ENCODE data around the gene ITPK1. TPM values are rescaled to one million over a fixed set of nuclear protein-coding genes. Genes with fewer than 3 reads are reported as not detected.

The ITPK1 gene
- total RNA-seq, 1 experiment from 2014 or later, result 88.6 TPM

DNA sequence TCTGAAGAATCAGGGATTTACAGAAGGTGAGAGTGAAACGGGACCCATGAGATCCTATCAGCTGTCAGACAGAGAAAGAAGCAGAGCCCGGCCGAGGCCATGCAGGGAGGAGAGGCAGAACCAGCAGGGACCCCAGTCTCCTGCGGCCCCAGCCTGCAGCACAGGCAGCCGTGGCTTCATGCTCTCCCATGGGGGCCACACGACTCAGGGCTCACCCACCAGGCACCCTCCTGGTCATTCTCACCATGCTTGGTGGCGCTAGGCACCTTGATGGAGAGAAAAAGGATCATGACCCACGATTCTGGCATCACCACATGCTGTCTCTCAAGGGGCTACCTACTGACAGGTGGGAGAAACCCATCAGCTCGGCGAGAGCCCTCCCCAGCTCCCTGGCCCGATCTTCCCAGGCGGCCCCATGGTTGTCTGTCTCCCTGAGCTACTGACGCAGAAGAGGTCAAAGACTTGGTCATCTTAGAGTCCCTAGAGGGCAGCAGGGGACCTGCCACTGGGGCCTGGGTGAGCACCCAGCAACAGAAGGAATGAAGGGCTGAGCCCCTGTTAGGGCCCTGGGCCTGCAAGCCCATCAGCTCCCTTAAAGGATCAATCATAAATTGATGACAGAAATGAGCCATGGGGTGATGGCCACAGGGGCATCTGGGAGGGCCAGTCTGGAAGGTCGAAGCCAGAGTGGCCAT, 58.0 kb downstream of the ITPK1 start:
- Histone ChIP-seq H3K4me3 (no peak overlapping the region), H3K9me2 (ENCODE audit: insufficient read depth) (no peaks in the 10 kb centered on the region), H2AFZ (no peak overlapping the region), H3K9me3 (ENCODE audit: insufficient read depth, low read depth) (no peaks in the 10 kb centered on the region), H3K27me3 (ENCODE audit: insufficient read depth, low read depth) (no peaks in the 10 kb centered on the region), H3K27ac (no peak overlapping the region), H3F3A (ENCODE audit: insufficient read depth, low read depth) (peaks cover 14% of the 10 kb centered on the region; the same call in 1 of the 2 replicates), H3K79me2 (ENCODE audit: low read depth) (no peaks in the 10 kb centered on the region), H4K20me1 (ENCODE audit: insufficient read depth) (no peaks in the 10 kb centered on the region), H3K4me1 (replicated peaks; ENCODE audit: insufficient read depth) (no peaks in the 10 kb centered on the region; the same call in 1 of the 2 replicates), H3K36me3 (ENCODE audit: low read depth) (no peaks in the 10 kb centered on the region), H3K4me2 (no peak overlapping the region)
- DNase-seq, result no peak
- ChIA-PET POLR2A (ENCODE audit: unreplicated experiment) (no interaction called here), CTCF (interaction anchor here (0.5 kb wide), 1 partner anchor 54 kb away, joined by 8 read pairs; no protein-coding TSS in a partner anchor)
- intact Hi-C loops (cut with micrococcal nuclease; ENCODE audit: unreplicated experiment), result no loop called here
- no TSS peak for BruUV-seq (replicated peaks)
- no peak for TF ChIP-seq EZH2 (IDR thresholded peaks at IDR 0.05; ENCODE audit: low read depth)
- TF ChIP-seq, protein P1, sequence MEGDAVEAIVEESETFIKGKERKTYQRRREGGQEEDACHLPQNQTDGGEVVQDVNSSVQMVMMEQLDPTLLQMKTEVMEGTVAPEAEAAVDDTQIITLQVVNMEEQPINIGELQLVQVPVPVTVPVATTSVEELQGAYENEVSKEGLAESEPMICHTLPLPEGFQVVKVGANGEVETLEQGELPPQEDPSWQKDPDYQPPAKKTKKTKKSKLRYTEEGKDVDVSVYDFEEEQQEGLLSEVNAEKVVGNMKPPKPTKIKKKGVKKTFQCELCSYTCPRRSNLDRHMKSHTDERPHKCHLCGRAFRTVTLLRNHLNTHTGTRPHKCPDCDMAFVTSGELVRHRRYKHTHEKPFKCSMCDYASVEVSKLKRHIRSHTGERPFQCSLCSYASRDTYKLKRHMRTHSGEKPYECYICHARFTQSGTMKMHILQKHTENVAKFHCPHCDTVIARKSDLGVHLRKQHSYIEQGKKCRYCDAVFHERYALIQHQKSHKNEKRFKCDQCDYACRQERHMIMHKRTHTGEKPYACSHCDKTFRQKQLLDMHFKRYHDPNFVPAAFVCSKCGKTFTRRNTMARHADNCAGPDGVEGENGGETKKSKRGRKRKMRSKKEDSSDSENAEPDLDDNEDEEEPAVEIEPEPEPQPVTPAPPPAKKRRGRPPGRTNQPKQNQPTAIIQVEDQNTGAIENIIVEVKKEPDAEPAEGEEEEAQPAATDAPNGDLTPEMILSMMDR (conservative IDR thresholded peaks at IDR 0.05), result no peak

DNA sequence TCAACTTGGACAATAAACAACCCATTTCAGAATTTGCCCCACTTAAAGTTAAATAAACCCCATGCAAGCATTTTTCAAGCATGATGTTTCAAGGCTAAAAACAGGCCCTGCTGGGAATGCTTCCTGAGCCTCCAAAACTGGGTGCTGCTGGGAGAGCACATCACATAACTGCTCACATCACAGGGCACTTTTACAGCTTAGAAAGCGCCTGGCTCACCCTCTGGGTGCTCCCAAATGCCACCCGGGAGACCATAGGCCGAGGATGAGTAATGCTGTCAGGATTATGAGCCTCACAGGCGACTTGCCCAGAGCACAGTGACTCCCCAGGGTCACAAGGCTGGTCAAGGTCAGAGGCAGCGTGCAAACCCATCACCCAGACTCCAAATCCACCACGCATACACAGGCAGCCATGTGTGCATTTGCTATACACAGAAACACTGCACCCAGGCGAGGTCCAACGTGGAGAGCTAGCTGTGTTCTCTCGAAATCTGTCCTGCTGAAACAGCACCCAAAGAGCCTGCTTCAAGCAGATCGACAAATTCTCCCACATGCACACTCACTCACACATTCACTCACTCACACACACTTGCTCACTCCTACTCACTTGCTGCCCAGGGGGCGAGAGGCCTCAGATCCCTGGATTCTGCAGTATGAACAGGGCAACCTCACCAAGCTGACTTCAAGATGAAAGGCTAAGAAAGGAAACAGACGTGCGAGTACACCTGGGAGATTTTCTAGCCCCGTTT, 58.7 kb downstream of the ITPK1 start:
- TF ChIP-seq EZH2 (IDR thresholded peaks at IDR 0.05; ENCODE audit: low read depth), result no peak
- TF ChIP-seq, protein P1 (conservative IDR thresholded peaks at IDR 0.05), result no peak
- POLR2A ChIA-PET (ENCODE audit: unreplicated experiment), result no interaction called here
- peaks cover 14% of the 10 kb centered on the region; the same call in 1 of the 2 replicates for H3F3A ChIP-seq (ENCODE audit: insufficient read depth, low read depth)
- H2AFZ ChIP-seq, result no peak overlapping the region
- H3K4me1 ChIP-seq (replicated peaks; ENCODE audit: insufficient read depth), result no peaks in the 10 kb centered on the region; the same call in 1 of the 2 replicates
- H3K9me3 ChIP-seq (ENCODE audit: insufficient read depth, low read depth), result no peaks in the 10 kb centered on the region
- DNase-seq, result no peak
- no peaks in the 10 kb centered on the region for H3K79me2 ChIP-seq (ENCODE audit: low read depth)
- no peak overlapping the region for H3K27ac ChIP-seq
- CTCF ChIA-PET, result no interaction called here
- no peak overlapping the region for H3K4me3 ChIP-seq
- no peaks in the 10 kb centered on the region for H4K20me1 ChIP-seq (ENCODE audit: insufficient read depth)
- H3K36me3 ChIP-seq (ENCODE audit: low read depth), result no peaks in the 10 kb centered on the region
- BruUV-seq (replicated peaks), result no TSS peak
- H3K4me2 ChIP-seq, result no peak overlapping the region
- no peaks in the 10 kb centered on the region for H3K9me2 ChIP-seq (ENCODE audit: insufficient read depth)
- H3K27me3 ChIP-seq (ENCODE audit: insufficient read depth, low read depth), result no peaks in the 10 kb centered on the region
- intact Hi-C loops (cut with micrococcal nuclease; ENCODE audit: unreplicated experiment), result no loop called here

DNA sequence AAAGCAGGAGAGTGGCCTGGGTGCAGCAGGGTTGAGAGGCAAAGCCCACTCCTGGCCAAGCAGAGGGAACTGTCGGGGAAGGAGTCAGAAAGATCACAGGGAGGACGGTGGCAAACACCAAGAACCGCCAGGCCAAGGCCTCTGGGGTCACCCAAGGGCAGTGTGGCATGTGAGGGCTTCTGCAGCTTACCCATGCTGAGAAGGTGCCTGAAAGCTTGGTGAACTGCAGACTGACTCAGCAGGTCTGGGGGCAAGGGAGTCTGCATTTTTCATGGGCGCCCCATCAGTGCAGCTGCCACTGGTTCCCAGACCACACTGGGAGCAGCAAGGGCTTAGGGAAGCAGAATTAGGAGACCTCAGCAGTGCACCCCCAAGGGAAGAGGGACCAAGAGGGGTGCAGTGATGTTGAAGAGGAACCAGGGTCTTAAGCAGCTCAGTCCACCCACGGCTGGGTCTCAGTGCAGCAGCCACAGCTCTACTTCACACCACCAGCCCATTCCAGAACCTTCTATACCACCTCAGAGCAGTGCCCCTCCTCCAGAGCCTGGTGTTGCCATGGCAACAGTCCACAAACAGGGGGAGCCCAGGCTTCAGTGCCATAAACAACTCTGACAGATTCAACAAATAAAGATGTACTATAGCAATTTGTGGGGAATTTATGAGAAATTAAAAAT, 59.4 kb downstream of the ITPK1 start:
- no TSS peak for BruUV-seq (replicated peaks)
- Histone ChIP-seq H3K27ac (no peak overlapping the region), H3K9me3 (ENCODE audit: insufficient read depth, low read depth) (no peaks in the 10 kb centered on the region), H4K20me1 (ENCODE audit: insufficient read depth) (no peaks in the 10 kb centered on the region), H3K9me2 (ENCODE audit: insufficient read depth) (no peaks in the 10 kb centered on the region), H3K36me3 (ENCODE audit: low read depth) (no peaks in the 10 kb centered on the region), H3K4me1 (replicated peaks; ENCODE audit: insufficient read depth) (no peaks in the 10 kb centered on the region; the same call in 1 of the 2 replicates), H2AFZ (no peak overlapping the region), H3K79me2 (ENCODE audit: low read depth) (no peaks in the 10 kb centered on the region), H3F3A (ENCODE audit: insufficient read depth, low read depth) (peaks cover 11% of the 10 kb centered on the region; the same call in 1 of the 2 replicates), H3K27me3 (ENCODE audit: insufficient read depth, low read depth) (no peaks in the 10 kb centered on the region), H3K4me3 (no peak overlapping the region), H3K4me2 (no peak overlapping the region)
- TF ChIP-seq, protein P1 (conservative IDR thresholded peaks at IDR 0.05), result no peak
- TF ChIP-seq EZH2 (IDR thresholded peaks at IDR 0.05; ENCODE audit: low read depth), result no peak
- POLR2A ChIA-PET (ENCODE audit: unreplicated experiment), result no interaction called here
- CTCF ChIA-PET, result interaction anchor here (0.6 kb wide), 1 partner anchor 30 kb away, joined by 4 read pairs; no protein-coding TSS in a partner anchor
- no peak for DNase-seq
- intact Hi-C loops (cut with micrococcal nuclease; ENCODE audit: unreplicated experiment), result no loop called here
